ENCODE data around the gene FGF10. TPM values are rescaled to one million over a fixed set of nuclear protein-coding genes. Genes with fewer than 3 reads are reported as not detected.

FGF10 gene
- total and polyA plus RNA-seq, 2 experiments from 2014 or later, result 43.7 to 60.0 TPM

GRCh38 chr5:44294516-44294915, 94.7 kb downstream of the FGF10 start:
- Histone ChIP-seq H3K27ac (no peak overlapping the region), H3K9me3 (ENCODE audit: low read depth) (no peaks in the 10 kb centered on the region), H3K36me3 (no peaks in the 10 kb centered on the region), H3K27me3 (no peaks in the 10 kb centered on the region), H3K4me1 (ENCODE audit: low read depth) (no peaks in the 10 kb centered on the region), H3K4me3 (no peak overlapping the region)
- no peak for TF ChIP-seq CTCF (IDR thresholded peaks at IDR 0.05; ENCODE audit: low read depth, low read length)
- no peak for DNase-seq (ENCODE audit: low read depth in 1 of 2, low spot score in 1 of 2)

- no peak for DNase-seq (ENCODE audit: low read depth in 1 of 2, low spot score in 1 of 2)
- Histone ChIP-seq H3K4me3 (no peak overlapping the region), H3K27ac (no peak overlapping the region), H3K36me3 (no peaks in the 10 kb centered on the region), H3K27me3 (no peaks in the 10 kb centered on the region), H3K4me1 (ENCODE audit: low read depth) (no peaks in the 10 kb centered on the region), H3K9me3 (ENCODE audit: low read depth) (no peaks in the 10 kb centered on the region)
- no peak for TF ChIP-seq CTCF (IDR thresholded peaks at IDR 0.05; ENCODE audit: low read depth, low read length)
Measured at GRCh38 chr5:44292736-44293135, 96.5 kb downstream of the FGF10 start.

- no peak overlapping the region for H3K27ac ChIP-seq
- no peaks in the 10 kb centered on the region for H3K36me3 ChIP-seq
- H3K4me1 ChIP-seq (ENCODE audit: low read depth), result no peaks in the 10 kb centered on the region
- H3K27me3 ChIP-seq, result no peaks in the 10 kb centered on the region
- H3K4me3 ChIP-seq, result no peak overlapping the region
- H3K9me3 ChIP-seq (ENCODE audit: low read depth), result no peaks in the 10 kb centered on the region
- DNase-seq (ENCODE audit: low read depth in 1 of 2, low spot score in 1 of 2), result no peak
- no peak for TF ChIP-seq CTCF (IDR thresholded peaks at IDR 0.05; ENCODE audit: low read depth, low read length)
Measured at GRCh38 chr5:44278469-44278868, 110.8 kb downstream of the FGF10 start.

- Histone ChIP-seq H3K4me1 (ENCODE audit: low read depth) (no peaks in the 10 kb centered on the region), H3K27ac (no peak overlapping the region), H3K4me3 (no peak overlapping the region), H3K36me3 (no peaks in the 10 kb centered on the region), H3K9me3 (ENCODE audit: low read depth) (no peaks in the 10 kb centered on the region), H3K27me3 (no peaks in the 10 kb centered on the region)
- no peak for DNase-seq (ENCODE audit: low read depth in 1 of 2, low spot score in 1 of 2)
- TF ChIP-seq CTCF (IDR thresholded peaks at IDR 0.05; ENCODE audit: low read depth, low read length), result no peak
Measured at GRCh38 chr5:44275908-44276307, 113.3 kb downstream of the FGF10 start.

- H3K27ac ChIP-seq, result no peak overlapping the region
- H3K9me3 ChIP-seq (ENCODE audit: low read depth), result no peaks in the 10 kb centered on the region
- H3K36me3 ChIP-seq, result no peaks in the 10 kb centered on the region
- H3K4me3 ChIP-seq, result no peak overlapping the region
- H3K27me3 ChIP-seq, result no peaks in the 10 kb centered on the region
- H3K4me1 ChIP-seq (ENCODE audit: low read depth), result no peaks in the 10 kb centered on the region
- DNase-seq (ENCODE audit: low read depth in 1 of 2, low spot score in 1 of 2), result no peak
- TF ChIP-seq CTCF (IDR thresholded peaks at IDR 0.05; ENCODE audit: low read depth, low read length), result no peak
Measured at GRCh38 chr5:44275329-44275728, 113.9 kb downstream of the FGF10 start.

GRCh38 chr5:44267909-44268308, 121.3 kb downstream of the FGF10 start:
- Histone ChIP-seq H3K4me1 (ENCODE audit: low read depth) (no peaks in the 10 kb centered on the region), H3K9me3 (ENCODE audit: low read depth) (no peaks in the 10 kb centered on the region), H3K27ac (no peak overlapping the region), H3K27me3 (no peaks in the 10 kb centered on the region), H3K36me3 (no peaks in the 10 kb centered on the region), H3K4me3 (no peak overlapping the region)
- TF ChIP-seq CTCF (IDR thresholded peaks at IDR 0.05; ENCODE audit: low read depth, low read length), result no peak
- DNase-seq (ENCODE audit: low read depth in 1 of 2, low spot score in 1 of 2), result no peak

Data from cardiac muscle cell (in vitro differentiated cells and primary cell).